AG04450 (cell line): ENCODE measurements around the gene TNS3. TPM values are rescaled to one million over a fixed set of nuclear protein-coding genes. Genes with fewer than 3 reads are reported as not detected.

Experiments
- CTCF ChIA-PET: fragments of 300-600, 350-600 bp; formaldehyde crosslinking; extraction: SDS; loops from one replicate; lab custom pipeline; 2022; ENCODE audit warnings: antibody characterized with exemption, inconsistent platforms; lab: Charles Lee
- POLR2A ChIA-PET: fragments of 350-600 bp; formaldehyde crosslinking; extraction: SDS; loops from one replicate; lab custom pipeline; 2021; ENCODE audit warnings: antibody characterized with exemption, inconsistent platforms; lab: Yijun Ruan, JAX
- DNase-seq: peaks from one replicate; pipeline ENCODE4 v3.0.0-alpha.2; 2011; ENCODE audit warnings: low read depth, low spot score
- H3K27ac ChIP-seq: one replicate; pipeline ENCODE4 v1.5.1; 2012; ENCODE audit warnings: low read depth, low read length, control low read depth
- H3K27me3 ChIP-seq: one replicate; pipeline ENCODE4 v1.6.0; 2012; ENCODE audit warnings: low read length; ENCODE audit not compliant: control insufficient read depth, insufficient read depth
- H3K4me3 ChIP-seq: 2 replicates; pipeline ENCODE4 v1.5.1; 2011; ENCODE audit warnings: mild to moderate bottlenecking, low read depth, low read length, control low read depth
- H3K9me3 ChIP-seq: 2 replicates; pipeline ENCODE4 v1.5.1; 2012; ENCODE audit warnings: low read length; ENCODE audit not compliant: control insufficient read depth, insufficient read depth
- polyA plus RNA-seq: library from polyadenylated mRNA; depleted of rRNA; stranded (reverse); fragments of >200 nt; gene quantifications from 2 replicates; pipeline ENCODE4 v1.2.3, GENCODE V29; 2011
- TF ChIP-seq, protein P1 (sequence below): IDR thresholded peaks from 2 replicates; pipeline ENCODE4 v1.5.1; 2011; ENCODE audit warnings: low read depth, low read length, control low read depth, inconsistent platforms

The TNS3 gene
- polyA plus RNA-seq, 1 experiment = 131 TPM

GRCh38 chr7:47492716-47493325, 89.1 kb downstream of the TNS3 start:
- no peak overlapping the region for H3K4me3 ChIP-seq
- CTCF ChIA-PET = no interaction called here
- H3K27ac ChIP-seq = no peak overlapping the region
- no peaks in the 10 kb centered on the region; the same call in 1 of the 2 replicates for H3K9me3 ChIP-seq
- TF ChIP-seq, protein P1, sequence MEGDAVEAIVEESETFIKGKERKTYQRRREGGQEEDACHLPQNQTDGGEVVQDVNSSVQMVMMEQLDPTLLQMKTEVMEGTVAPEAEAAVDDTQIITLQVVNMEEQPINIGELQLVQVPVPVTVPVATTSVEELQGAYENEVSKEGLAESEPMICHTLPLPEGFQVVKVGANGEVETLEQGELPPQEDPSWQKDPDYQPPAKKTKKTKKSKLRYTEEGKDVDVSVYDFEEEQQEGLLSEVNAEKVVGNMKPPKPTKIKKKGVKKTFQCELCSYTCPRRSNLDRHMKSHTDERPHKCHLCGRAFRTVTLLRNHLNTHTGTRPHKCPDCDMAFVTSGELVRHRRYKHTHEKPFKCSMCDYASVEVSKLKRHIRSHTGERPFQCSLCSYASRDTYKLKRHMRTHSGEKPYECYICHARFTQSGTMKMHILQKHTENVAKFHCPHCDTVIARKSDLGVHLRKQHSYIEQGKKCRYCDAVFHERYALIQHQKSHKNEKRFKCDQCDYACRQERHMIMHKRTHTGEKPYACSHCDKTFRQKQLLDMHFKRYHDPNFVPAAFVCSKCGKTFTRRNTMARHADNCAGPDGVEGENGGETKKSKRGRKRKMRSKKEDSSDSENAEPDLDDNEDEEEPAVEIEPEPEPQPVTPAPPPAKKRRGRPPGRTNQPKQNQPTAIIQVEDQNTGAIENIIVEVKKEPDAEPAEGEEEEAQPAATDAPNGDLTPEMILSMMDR = no peak
- no peaks in the 10 kb centered on the region for H3K27me3 ChIP-seq
- DNase-seq = no peak
- POLR2A ChIA-PET = interaction anchor here (1.0 kb wide), 1 partner anchor 10 kb away, joined by 7 read pairs; no protein-coding TSS in a partner anchor

- Histone ChIP-seq H3K9me3 (no peaks in the 10 kb centered on the region; the same call in 1 of the 2 replicates), H3K4me3 (no peak overlapping the region), H3K27ac (no peak overlapping the region), H3K27me3 (no peaks in the 10 kb centered on the region)
- POLR2A ChIA-PET = no interaction called here
- CTCF ChIA-PET = interaction anchor here (1.0 kb wide), 1 partner anchor 329 kb away, joined by 3 read pairs; no protein-coding TSS in a partner anchor
- DNase-seq = no peak
- TF ChIP-seq, protein P1 = no peak
Measured at GRCh38 chr7:47490501-47491265, 91.2 kb downstream of the TNS3 start.

GRCh38 chr7:47489624-47490023, 92.3 kb downstream of the TNS3 start:
- no peak overlapping the region for H3K4me3 ChIP-seq
- CTCF ChIA-PET = interaction anchor here (0.6 kb wide), 1 partner anchor 65 kb away, joined by 4 read pairs; no protein-coding TSS in a partner anchor
- no peak overlapping the region for H3K27ac ChIP-seq
- POLR2A ChIA-PET = interaction anchor here (0.6 kb wide), 1 partner anchor 18 kb away, joined by 3 read pairs; no protein-coding TSS in a partner anchor
- H3K27me3 ChIP-seq = no peaks in the 10 kb centered on the region
- DNase-seq = no peak
- H3K9me3 ChIP-seq = no peaks in the 10 kb centered on the region
- TF ChIP-seq, protein P1 = no peak

DNA sequence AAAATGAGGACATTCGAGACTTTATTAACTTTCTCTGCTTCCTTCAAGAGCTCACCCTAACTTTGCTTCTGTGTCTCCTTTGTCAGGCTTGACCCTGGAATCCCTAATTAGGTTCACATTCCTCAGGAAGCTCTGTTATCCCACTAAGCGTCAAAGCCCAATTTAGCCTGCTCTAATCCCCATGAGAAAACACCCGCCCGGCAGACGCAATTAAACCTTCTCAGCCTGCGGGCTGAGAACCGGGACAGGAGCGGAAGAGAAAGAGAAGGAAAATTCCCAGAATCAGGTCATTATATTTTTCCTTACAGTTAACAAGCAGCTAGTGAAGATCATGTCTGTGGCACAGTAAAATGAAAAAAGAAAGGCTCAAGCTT, 93.0 kb downstream of the TNS3 start:
- ChIA-PET POLR2A (interaction anchor here (0.6 kb wide), 1 partner anchor 18 kb away, joined by 3 read pairs; no protein-coding TSS in a partner anchor), CTCF (no interaction called here)
- no peak overlapping the region for H3K4me3 ChIP-seq
- no peak overlapping the region for H3K27ac ChIP-seq
- TF ChIP-seq, protein P1 = no peak
- no peak for DNase-seq
- H3K9me3 ChIP-seq = no peaks in the 10 kb centered on the region
- H3K27me3 ChIP-seq = no peaks in the 10 kb centered on the region
